GM19099 (cell line): ENCODE results near the gene ADORA1.

ENCODE experiments used
- POLR2A ChIP-seq: IDR thresholded peaks from 3 replicates; pipeline ENCODE4 v1.6.1; 2011; ENCODE audit warnings: low read depth; ENCODE audit not compliant: insufficient read length; ENCODE audit errors: extremely low read depth

The ADORA1 gene

GRCh38 chr1:203201516-203202205 is 74.1 kb downstream of the ADORA1 start:
- TF ChIP-seq POLR2A, result no peak

- no peak for TF ChIP-seq POLR2A
Measured at GRCh38 chr1:203202431-203203245, 75.1 kb downstream of the ADORA1 start.

- TF ChIP-seq POLR2A, result no peak
Measured at GRCh38 chr1:203204756-203205155, 77.2 kb downstream of the ADORA1 start.

GRCh38 chr1:203206129-203206687 is 78.7 kb downstream of the ADORA1 start:
- TF ChIP-seq POLR2A, result no peak

GRCh38 chr1:203207751-203208150 is 80.2 kb downstream of the ADORA1 start:
- TF ChIP-seq POLR2A, result no peak

GRCh38 chr1:203208181-203208580 is 80.7 kb downstream of the ADORA1 start:
- no peak for TF ChIP-seq POLR2A

GRCh38 chr1:203210350-203210749 is 82.8 kb downstream of the ADORA1 start:
- TF ChIP-seq POLR2A, result no peak

GRCh38 chr1:203210988-203211387 is 83.5 kb downstream of the ADORA1 start:
- TF ChIP-seq POLR2A, result no peak

- TF ChIP-seq POLR2A, result no peak
Measured at GRCh38 chr1:203211812-203212211, 84.3 kb downstream of the ADORA1 start.

GRCh38 chr1:203213126-203213525 is 85.6 kb downstream of the ADORA1 start:
- no peak for TF ChIP-seq POLR2A

- TF ChIP-seq POLR2A, result no peak
Measured at GRCh38 chr1:203214871-203215270, 87.3 kb downstream of the ADORA1 start.

- no peak for TF ChIP-seq POLR2A
Measured at GRCh38 chr1:203215573-203215972, 88.0 kb downstream of the ADORA1 start.

- no peak for TF ChIP-seq POLR2A
Measured at GRCh38 chr1:203216274-203217138, 89.0 kb downstream of the ADORA1 start.
